ENCODE results near the gene KLHL36. TPM values are rescaled to one million over a fixed set of nuclear protein-coding genes. Genes with fewer than 3 reads are reported as not detected.

The KLHL36 gene
- total and polyA plus RNA-seq, 4 donors: 11.5 to 53.6 (median 16.9) TPM

DNA sequence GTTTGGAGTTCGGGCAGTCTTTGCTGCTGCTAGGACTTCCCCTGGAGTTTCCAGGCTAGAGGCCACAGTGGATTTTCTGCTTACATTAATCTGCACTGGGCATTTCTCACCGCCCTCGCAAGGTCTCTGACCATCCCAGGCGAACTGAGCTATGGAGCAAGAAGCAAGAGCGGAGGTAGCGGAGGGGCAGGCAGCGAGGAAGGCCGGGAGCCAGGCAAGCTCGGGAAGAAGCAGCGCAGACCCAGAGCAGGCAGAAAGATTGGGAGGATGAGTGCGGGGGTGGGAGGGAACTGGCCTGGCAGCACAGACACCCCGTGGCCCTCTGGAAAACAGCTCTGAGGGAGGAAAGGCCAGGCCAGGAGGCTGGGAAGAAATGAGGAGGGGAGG is 34.2 kb upstream of the KLHL36 start:
- no peak overlapping the region for H3K9ac ChIP-seq (ENCODE audit: low read depth in 1 of 2, low read length in 2 of 2)
- 78% methylated on average over 12 of the region's 12 CpGs for WGBS
- DNase-seq (ENCODE audit: low spot score): no peak
- H3K9me3 ChIP-seq (ENCODE audit: control insufficient read depth in 4 of 4, low read length in 3 of 4): no peaks in the 10 kb centered on the region
- no peaks in the 10 kb centered on the region for H3K36me3 ChIP-seq (ENCODE audit: control insufficient read depth in 4 of 4, insufficient read depth in 3 of 4, low read depth in 1 of 4, low read length in 3 of 4)
- H3K27ac ChIP-seq (ENCODE audit: low read depth in 1 of 2, low read length in 2 of 2): no peak overlapping the region
- peaks cover 0 to 16% (median 5%) of the 10 kb centered on the region in 4 donors for H3K4me1 ChIP-seq (ENCODE audit: control insufficient read depth in 4 of 4, insufficient read depth in 4 of 4, low read length in 3 of 4)
- H3K27me3 ChIP-seq (ENCODE audit: control insufficient read depth in 4 of 4, insufficient read depth in 4 of 4, low read length in 3 of 4): no peaks in the 10 kb centered on the region
- H3K4me3 ChIP-seq (ENCODE audit: low read depth in 1 of 3, low read length in 3 of 3): no peak overlapping the region
- TF ChIP-seq, protein P1, sequence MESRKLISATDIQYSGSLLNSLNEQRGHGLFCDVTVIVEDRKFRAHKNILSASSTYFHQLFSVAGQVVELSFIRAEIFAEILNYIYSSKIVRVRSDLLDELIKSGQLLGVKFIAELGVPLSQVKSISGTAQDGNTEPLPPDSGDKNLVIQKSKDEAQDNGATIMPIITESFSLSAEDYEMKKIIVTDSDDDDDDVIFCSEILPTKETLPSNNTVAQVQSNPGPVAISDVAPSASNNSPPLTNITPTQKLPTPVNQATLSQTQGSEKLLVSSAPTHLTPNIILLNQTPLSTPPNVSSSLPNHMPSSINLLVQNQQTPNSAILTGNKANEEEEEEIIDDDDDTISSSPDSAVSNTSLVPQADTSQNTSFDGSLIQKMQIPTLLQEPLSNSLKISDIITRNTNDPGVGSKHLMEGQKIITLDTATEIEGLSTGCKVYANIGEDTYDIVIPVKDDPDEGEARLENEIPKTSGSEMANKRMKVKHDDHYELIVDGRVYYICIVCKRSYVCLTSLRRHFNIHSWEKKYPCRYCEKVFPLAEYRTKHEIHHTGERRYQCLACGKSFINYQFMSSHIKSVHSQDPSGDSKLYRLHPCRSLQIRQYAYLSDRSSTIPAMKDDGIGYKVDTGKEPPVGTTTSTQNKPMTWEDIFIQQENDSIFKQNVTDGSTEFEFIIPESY (IDR thresholded peaks at IDR 0.05): no peak
- TF ChIP-seq, protein P2, sequence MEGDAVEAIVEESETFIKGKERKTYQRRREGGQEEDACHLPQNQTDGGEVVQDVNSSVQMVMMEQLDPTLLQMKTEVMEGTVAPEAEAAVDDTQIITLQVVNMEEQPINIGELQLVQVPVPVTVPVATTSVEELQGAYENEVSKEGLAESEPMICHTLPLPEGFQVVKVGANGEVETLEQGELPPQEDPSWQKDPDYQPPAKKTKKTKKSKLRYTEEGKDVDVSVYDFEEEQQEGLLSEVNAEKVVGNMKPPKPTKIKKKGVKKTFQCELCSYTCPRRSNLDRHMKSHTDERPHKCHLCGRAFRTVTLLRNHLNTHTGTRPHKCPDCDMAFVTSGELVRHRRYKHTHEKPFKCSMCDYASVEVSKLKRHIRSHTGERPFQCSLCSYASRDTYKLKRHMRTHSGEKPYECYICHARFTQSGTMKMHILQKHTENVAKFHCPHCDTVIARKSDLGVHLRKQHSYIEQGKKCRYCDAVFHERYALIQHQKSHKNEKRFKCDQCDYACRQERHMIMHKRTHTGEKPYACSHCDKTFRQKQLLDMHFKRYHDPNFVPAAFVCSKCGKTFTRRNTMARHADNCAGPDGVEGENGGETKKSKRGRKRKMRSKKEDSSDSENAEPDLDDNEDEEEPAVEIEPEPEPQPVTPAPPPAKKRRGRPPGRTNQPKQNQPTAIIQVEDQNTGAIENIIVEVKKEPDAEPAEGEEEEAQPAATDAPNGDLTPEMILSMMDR (IDR thresholded peaks at IDR 0.05; ENCODE audit: low read depth, low read length, missing input control): no peak
- no peak for TF ChIP-seq TAF1 (conservative IDR thresholded peaks at IDR 0.05)
- TF ChIP-seq YY1 (IDR thresholded peaks at IDR 0.05): no peak
- TF ChIP-seq, protein P3, sequence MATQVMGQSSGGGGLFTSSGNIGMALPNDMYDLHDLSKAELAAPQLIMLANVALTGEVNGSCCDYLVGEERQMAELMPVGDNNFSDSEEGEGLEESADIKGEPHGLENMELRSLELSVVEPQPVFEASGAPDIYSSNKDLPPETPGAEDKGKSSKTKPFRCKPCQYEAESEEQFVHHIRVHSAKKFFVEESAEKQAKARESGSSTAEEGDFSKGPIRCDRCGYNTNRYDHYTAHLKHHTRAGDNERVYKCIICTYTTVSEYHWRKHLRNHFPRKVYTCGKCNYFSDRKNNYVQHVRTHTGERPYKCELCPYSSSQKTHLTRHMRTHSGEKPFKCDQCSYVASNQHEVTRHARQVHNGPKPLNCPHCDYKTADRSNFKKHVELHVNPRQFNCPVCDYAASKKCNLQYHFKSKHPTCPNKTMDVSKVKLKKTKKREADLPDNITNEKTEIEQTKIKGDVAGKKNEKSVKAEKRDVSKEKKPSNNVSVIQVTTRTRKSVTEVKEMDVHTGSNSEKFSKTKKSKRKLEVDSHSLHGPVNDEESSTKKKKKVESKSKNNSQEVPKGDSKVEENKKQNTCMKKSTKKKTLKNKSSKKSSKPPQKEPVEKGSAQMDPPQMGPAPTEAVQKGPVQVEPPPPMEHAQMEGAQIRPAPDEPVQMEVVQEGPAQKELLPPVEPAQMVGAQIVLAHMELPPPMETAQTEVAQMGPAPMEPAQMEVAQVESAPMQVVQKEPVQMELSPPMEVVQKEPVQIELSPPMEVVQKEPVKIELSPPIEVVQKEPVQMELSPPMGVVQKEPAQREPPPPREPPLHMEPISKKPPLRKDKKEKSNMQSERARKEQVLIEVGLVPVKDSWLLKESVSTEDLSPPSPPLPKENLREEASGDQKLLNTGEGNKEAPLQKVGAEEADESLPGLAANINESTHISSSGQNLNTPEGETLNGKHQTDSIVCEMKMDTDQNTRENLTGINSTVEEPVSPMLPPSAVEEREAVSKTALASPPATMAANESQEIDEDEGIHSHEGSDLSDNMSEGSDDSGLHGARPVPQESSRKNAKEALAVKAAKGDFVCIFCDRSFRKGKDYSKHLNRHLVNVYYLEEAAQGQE (IDR thresholded peaks at IDR 0.05): no peak
- TF ChIP-seq, protein P4, sequence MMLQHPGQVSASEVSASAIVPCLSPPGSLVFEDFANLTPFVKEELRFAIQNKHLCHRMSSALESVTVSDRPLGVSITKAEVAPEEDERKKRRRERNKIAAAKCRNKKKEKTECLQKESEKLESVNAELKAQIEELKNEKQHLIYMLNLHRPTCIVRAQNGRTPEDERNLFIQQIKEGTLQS (IDR thresholded peaks at IDR 0.05): no peak

DNA sequence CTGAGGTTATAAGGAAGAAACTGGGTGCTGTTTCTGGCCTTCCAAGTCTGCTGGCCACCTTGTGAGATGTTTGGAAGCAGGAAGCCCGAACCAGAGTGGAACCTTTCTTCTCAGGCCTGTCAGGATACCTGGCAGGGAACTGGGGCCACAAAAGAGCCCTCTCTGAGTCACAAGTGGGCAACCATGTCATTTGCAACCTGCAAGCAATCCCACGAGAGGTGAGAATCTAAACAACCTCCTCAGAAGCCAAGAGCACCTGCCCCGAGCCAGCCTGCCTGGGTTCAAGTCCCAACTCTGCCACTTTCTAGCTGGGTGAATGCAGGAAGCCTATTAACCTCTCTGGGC is 33.7 kb upstream of the KLHL36 start:
- Histone ChIP-seq H3K27me3 (ENCODE audit: control insufficient read depth in 4 of 4, insufficient read depth in 4 of 4, low read length in 3 of 4) (no peaks in the 10 kb centered on the region), H3K4me1 (ENCODE audit: control insufficient read depth in 4 of 4, insufficient read depth in 4 of 4, low read length in 3 of 4) (peaks cover 0 to 16% (median 5%) of the 10 kb centered on the region in 4 donors), H3K4me3 (ENCODE audit: low read depth in 1 of 3, low read length in 3 of 3) (no peak overlapping the region), H3K9me3 (ENCODE audit: control insufficient read depth in 4 of 4, low read length in 3 of 4) (no peaks in the 10 kb centered on the region), H3K36me3 (ENCODE audit: control insufficient read depth in 4 of 4, insufficient read depth in 3 of 4, low read depth in 1 of 4, low read length in 3 of 4) (no peaks in the 10 kb centered on the region), H3K27ac (ENCODE audit: low read depth in 1 of 2, low read length in 2 of 2) (no peak overlapping the region), H3K9ac (ENCODE audit: low read depth in 1 of 2, low read length in 2 of 2) (no peak overlapping the region)
- DNase-seq (ENCODE audit: low spot score): no peak
- TF ChIP-seq HNF4A (conservative IDR thresholded peaks at IDR 0.05): no peak
- TF ChIP-seq JUND (IDR thresholded peaks at IDR 0.05): no peak
- no peak for TF ChIP-seq SP1 (IDR thresholded peaks at IDR 0.05)
- TF ChIP-seq YY1 (IDR thresholded peaks at IDR 0.05): no peak
- TF ChIP-seq, protein P3 (IDR thresholded peaks at IDR 0.05): no peak
- TF ChIP-seq FOXA2 (IDR thresholded peaks at IDR 0.05): no peak
- 83% methylated on average over 3 of the region's 3 CpGs for WGBS

Measured in liver (tissue), 9 donors.